HCT116 (cell line): ENCODE measurements around the gene NAA16. TPM values are rescaled to one million over a fixed set of nuclear protein-coding genes. Genes with fewer than 3 reads are reported as not detected.

Experiments
- ATAC-seq: fragments of 200-7000 bp; cut with Tn5 transposase; 2 replicates; pipeline ENCODE4 v1.9.1; 2020; ENCODE audit warnings: mild to moderate bottlenecking, moderate library complexity
- BruUV-seq: library from RNA; stranded (reverse); fragments of 400-500 nt; replicated peaks from 2 replicates; lab custom pipeline; 2021; lab: Mats Ljungman, UMichigan
- CTCF ChIA-PET: fragments of 300-600 bp; sonication (Branson Sonifier 250); formaldehyde crosslinking; loops from one replicate; lab custom pipeline; 2021; ENCODE audit warnings: antibody characterized with exemption; lab: Charles Lee
- POLR2A ChIA-PET: fragments of 300-600, 350-600 bp; sonication (Branson Sonifier 250); formaldehyde crosslinking; loops from one replicate; lab custom pipeline; 2021; ENCODE audit warnings: antibody characterized with exemption; lab: Charles Lee
- RAD21 ChIA-PET, 2 experiments: fragments of 300-600 bp; sonication (Branson Sonifier 250); formaldehyde crosslinking; loops; one replicate each; lab custom pipeline; 2023; ENCODE audit warnings: low total read pairs in 2 of 2; ENCODE audit not compliant: uncharacterized antibody in 2 of 2, unreplicated experiment in 2 of 2, low non-redundant PET in 1 of 2; lab: Charles Lee
- DNase-seq: peaks from one replicate; pipeline ENCODE4 v3.0.0-alpha.2; 2010; ENCODE audit warnings: low read depth, low spot score
- H2AFZ ChIP-seq: fragments of 200-600 bp; shearing (Covaris generic), sonication (generic); 2 replicates; pipeline ENCODE4 v1.6.1; 2017; ENCODE audit warnings: low read depth, mixed run types, mixed read lengths, antibody characterized with exemption, low read length; ENCODE audit not compliant: poor library complexity, severe bottlenecking
- H3K27ac ChIP-seq: 2 replicates; pipeline ENCODE4 v1.5.1; 2012; ENCODE audit warnings: low read depth, low read length
- H3K27me3 ChIP-seq: fragments of 200-600 bp; sonication (generic); 2 replicates; pipeline ENCODE4 v1.6.1; 2016; ENCODE audit warnings: mixed run types, low read length, mixed read lengths; ENCODE audit not compliant: insufficient read depth
- H3K36me3 ChIP-seq, 2 experiments: fragments of 200-500 bp in 1 of 2; fragments of 200-600 bp in 1 of 2; sonication (Bioruptor generic) in 1 of 2; sonication (generic) in 1 of 2; 2 replicates each; pipeline versions ENCODE4 v1.5.1 to v1.6.1; 2014 to 2016; ENCODE audit warnings: low read length in 2 of 2, inconsistent platforms in 1 of 2, mixed read lengths in 1 of 2, mixed run types in 1 of 2; ENCODE audit not compliant: insufficient read depth in 2 of 2, control insufficient read depth in 1 of 2
- H3K4me1 ChIP-seq, 2 experiments: fragments of 200-600 bp in 1 of 2; sonication (generic) in 1 of 2; 2 replicates each; pipeline versions ENCODE4 v1.5.1 to v1.6.1; 2012 to 2017; ENCODE audit warnings: low read length in 2 of 2, inconsistent platforms in 1 of 2, mild to moderate bottlenecking in 1 of 2, mixed read lengths in 1 of 2, mixed run types in 1 of 2, moderate library complexity in 1 of 2; ENCODE audit not compliant: insufficient read depth in 2 of 2, control insufficient read depth in 1 of 2
- H3K4me2 ChIP-seq: fragments of 200-600 bp; sonication (generic); 2 replicates; pipeline ENCODE4 v1.6.1; 2017; ENCODE audit warnings: mixed run types, low read length, mixed read lengths
- H3K4me3 ChIP-seq, 2 experiments: fragments of 200-600 bp in 1 of 2; sonication (generic) in 1 of 2; replicated peaks in 1 of 2; 2 replicates each; pipeline ENCODE4 v1.5.1; 2011 to 2016; ENCODE audit warnings: low read length in 2 of 2, control low read depth in 1 of 2, low read depth in 1 of 2, mild to moderate bottlenecking in 1 of 2, mixed read lengths in 1 of 2, mixed run types in 1 of 2
- H3K79me2 ChIP-seq: fragments of 200-600 bp; sonication (generic); 2 replicates; pipeline ENCODE4 v1.6.1; 2017; ENCODE audit warnings: mild to moderate bottlenecking, mixed run types, low read length, moderate library complexity, mixed read lengths; ENCODE audit not compliant: insufficient read depth
- H3K9ac ChIP-seq: fragments of 200-600 bp; sonication (generic); 2 replicates; pipeline ENCODE4 v1.6.1; 2016; ENCODE audit warnings: low read length, mixed read lengths
- H3K9me2 ChIP-seq: fragments of 200-600 bp; sonication (generic), shearing (Covaris generic); 2 replicates; pipeline ENCODE4 v1.6.1; 2017; ENCODE audit warnings: mixed run types, mild to moderate bottlenecking, moderate library complexity; ENCODE audit not compliant: insufficient read depth
- H3K9me3 ChIP-seq, 2 experiments: fragments of 200-500 bp in 1 of 2; fragments of 200-600 bp in 1 of 2; sonication (Bioruptor generic) in 1 of 2; sonication (generic) in 1 of 2; 2 replicates each; pipeline ENCODE4 v1.6.1; 2014 to 2017; ENCODE audit warnings: low read length in 2 of 2, mixed read lengths in 2 of 2, inconsistent platforms in 1 of 2, low read depth in 1 of 2, mild to moderate bottlenecking in 1 of 2, mixed run types in 1 of 2, moderate library complexity in 1 of 2; ENCODE audit not compliant: control insufficient read depth in 1 of 2, insufficient read depth in 1 of 2
- H4K20me1 ChIP-seq: fragments of 200-600 bp; sonication (generic), shearing (Covaris generic); 2 replicates; pipeline ENCODE4 v1.6.1; 2017; ENCODE audit warnings: mixed run types, mild to moderate bottlenecking, moderate library complexity; ENCODE audit not compliant: insufficient read depth
- CBX3 ChIP-seq: IDR thresholded peaks from 2 replicates; pipeline ENCODE4 v1.6.1; 2012; ENCODE audit warnings: low read depth
- CEBPB ChIP-seq: IDR thresholded peaks from 2 replicates; pipeline ENCODE4 v1.6.1; 2012; ENCODE audit warnings: low read depth
- EZH2phosphoT487 ChIP-seq: fragments of 200-600 bp; IDR thresholded peaks from 2 replicates; pipeline ENCODE4 v1.6.1; 2018; ENCODE audit warnings: antibody characterized with exemption, borderline replicate concordance
- JUND ChIP-seq: IDR thresholded peaks from 2 replicates; pipeline ENCODE4 v1.6.1; 2012
- RAD21 ChIP-seq: IDR thresholded peaks from 2 replicates; pipeline ENCODE4 v1.6.1; 2012; ENCODE audit warnings: low read depth, mild to moderate bottlenecking
- TCF7L2 ChIP-seq: IDR thresholded peaks from 2 replicates; pipeline ENCODE4 v1.7.0; 2011; ENCODE audit warnings: borderline replicate concordance, inconsistent platforms; ENCODE audit not compliant: insufficient read depth, insufficient read length; ENCODE audit errors: extremely low read depth
- YY1 ChIP-seq: IDR thresholded peaks from 2 replicates; pipeline ENCODE4 v1.6.1; 2011; ENCODE audit warnings: low read length, low read depth, moderate library complexity, mild to moderate bottlenecking; ENCODE audit not compliant: insufficient replicate concordance; ENCODE audit errors: extremely low read depth
- ZFX ChIP-seq: fragments of 450-650 bp; IDR thresholded peaks from 2 replicates; pipeline ENCODE4 v1.6.1; 2017
- ZNF274 ChIP-seq: fragments of 200-500 bp; sonication (Bioruptor generic); IDR thresholded peaks from 2 replicates; pipeline ENCODE4 v1.6.1; 2014; ENCODE audit warnings: mild to moderate bottlenecking, low read depth, low read length, inconsistent platforms
- intact Hi-C: fragments of 100-400 bp; cut with micrococcal nuclease; formaldehyde crosslinking; loops from 2 replicates; pipeline ENCODE4 v1.10.0; 2022
- total RNA-seq: library from RNA; stranded (reverse); gene quantifications from one replicate; pipeline ENCODE4 v1.2.1, GENCODE V29; 2021; ENCODE audit not compliant: unreplicated experiment
- TF ChIP-seq, protein P1 (sequence below): IDR thresholded peaks from 2 replicates; pipeline ENCODE4 v1.6.1; 2012; ENCODE audit warnings: low read depth
- TF ChIP-seq, protein P2 (sequence below): IDR thresholded peaks from 2 replicates; pipeline ENCODE4 v1.6.1; 2011; ENCODE audit warnings: mild to moderate bottlenecking, low read length, moderate library complexity; ENCODE audit not compliant: insufficient replicate concordance; ENCODE audit errors: extremely low read depth
- TF ChIP-seq, protein P3 (sequence below), 3 experiments: fragments of 200-600 bp in 1 of 3; sonication (generic) in 1 of 3; IDR thresholded peaks in 2 of 3; conservative IDR thresholded peaks in 1 of 3; 2 replicates each; pipeline ENCODE4 v1.5.1; 2012 to 2017; ENCODE audit warnings: low read depth in 2 of 3, low read length in 2 of 3, antibody characterized with exemption in 1 of 3, borderline replicate concordance in 1 of 3, control low read depth in 1 of 3, mild to moderate bottlenecking in 1 of 3, mixed read lengths in 1 of 3, mixed run types in 1 of 3, moderate library complexity in 1 of 3; ENCODE audit not compliant: insufficient read depth in 1 of 3
- TF ChIP-seq, protein P4 (sequence below): IDR thresholded peaks from 2 replicates; pipeline ENCODE4 v1.6.1; 2012

NAA16 gene
- total RNA-seq, 1 experiment from 2014 or later = 19.1 TPM

DNA sequence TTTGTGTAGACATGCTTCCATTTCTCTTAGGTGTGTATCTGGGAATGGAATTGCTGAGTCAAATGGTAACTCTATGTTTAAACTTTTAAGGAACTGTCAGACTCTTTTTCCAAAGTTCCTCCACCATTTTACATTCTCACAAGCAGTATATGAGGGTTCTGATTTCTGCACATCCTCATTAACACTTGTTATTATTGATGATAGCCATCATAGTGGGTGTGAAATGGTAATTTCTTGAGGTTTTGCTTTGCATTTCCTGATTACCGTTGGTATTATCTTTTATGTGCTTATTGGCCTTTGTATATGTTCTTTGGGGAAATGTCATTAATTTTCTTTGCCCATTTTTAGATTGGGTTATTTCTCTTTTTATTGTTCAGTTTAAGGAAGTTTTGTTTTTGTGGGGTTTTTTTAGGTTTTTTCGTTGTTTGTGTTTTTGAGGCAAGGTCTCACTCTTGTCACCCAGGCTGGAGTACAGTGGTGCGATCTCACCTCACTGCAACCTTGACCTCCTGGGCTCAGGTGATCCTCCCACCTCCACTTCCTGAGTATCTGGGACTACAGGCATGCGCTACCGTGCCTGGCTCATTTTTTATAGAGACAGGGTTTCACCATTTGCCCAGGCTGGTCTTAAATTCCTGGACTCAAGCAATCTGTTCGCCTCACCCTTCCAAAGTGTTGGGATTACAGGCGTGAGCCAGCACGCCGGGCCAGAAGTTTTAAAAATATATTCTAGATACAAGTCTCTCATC, 34.3 kb downstream of the NAA16 start:
- DNase-seq = no peak
- no peak overlapping the region for H3K27ac ChIP-seq
- no peak overlapping the region for H3K9ac ChIP-seq
- no peak overlapping the region for H2AFZ ChIP-seq
- no TSS peak for BruUV-seq
- intact Hi-C loops = no loop called here
- no peak overlapping the region for H3K4me3 ChIP-seq
- no peaks in the 10 kb centered on the region for H3K9me2 ChIP-seq
- no peaks in the 10 kb centered on the region for H3K9me3 ChIP-seq
- TF ChIP-seq CBX3 = no peak
- no peak for TF ChIP-seq ZNF274
- no peak for TF ChIP-seq EZH2phosphoT487
- TF ChIP-seq, protein P1, sequence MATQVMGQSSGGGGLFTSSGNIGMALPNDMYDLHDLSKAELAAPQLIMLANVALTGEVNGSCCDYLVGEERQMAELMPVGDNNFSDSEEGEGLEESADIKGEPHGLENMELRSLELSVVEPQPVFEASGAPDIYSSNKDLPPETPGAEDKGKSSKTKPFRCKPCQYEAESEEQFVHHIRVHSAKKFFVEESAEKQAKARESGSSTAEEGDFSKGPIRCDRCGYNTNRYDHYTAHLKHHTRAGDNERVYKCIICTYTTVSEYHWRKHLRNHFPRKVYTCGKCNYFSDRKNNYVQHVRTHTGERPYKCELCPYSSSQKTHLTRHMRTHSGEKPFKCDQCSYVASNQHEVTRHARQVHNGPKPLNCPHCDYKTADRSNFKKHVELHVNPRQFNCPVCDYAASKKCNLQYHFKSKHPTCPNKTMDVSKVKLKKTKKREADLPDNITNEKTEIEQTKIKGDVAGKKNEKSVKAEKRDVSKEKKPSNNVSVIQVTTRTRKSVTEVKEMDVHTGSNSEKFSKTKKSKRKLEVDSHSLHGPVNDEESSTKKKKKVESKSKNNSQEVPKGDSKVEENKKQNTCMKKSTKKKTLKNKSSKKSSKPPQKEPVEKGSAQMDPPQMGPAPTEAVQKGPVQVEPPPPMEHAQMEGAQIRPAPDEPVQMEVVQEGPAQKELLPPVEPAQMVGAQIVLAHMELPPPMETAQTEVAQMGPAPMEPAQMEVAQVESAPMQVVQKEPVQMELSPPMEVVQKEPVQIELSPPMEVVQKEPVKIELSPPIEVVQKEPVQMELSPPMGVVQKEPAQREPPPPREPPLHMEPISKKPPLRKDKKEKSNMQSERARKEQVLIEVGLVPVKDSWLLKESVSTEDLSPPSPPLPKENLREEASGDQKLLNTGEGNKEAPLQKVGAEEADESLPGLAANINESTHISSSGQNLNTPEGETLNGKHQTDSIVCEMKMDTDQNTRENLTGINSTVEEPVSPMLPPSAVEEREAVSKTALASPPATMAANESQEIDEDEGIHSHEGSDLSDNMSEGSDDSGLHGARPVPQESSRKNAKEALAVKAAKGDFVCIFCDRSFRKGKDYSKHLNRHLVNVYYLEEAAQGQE = no peak
- no peak for TF ChIP-seq ZFX
- TF ChIP-seq, protein P2, sequence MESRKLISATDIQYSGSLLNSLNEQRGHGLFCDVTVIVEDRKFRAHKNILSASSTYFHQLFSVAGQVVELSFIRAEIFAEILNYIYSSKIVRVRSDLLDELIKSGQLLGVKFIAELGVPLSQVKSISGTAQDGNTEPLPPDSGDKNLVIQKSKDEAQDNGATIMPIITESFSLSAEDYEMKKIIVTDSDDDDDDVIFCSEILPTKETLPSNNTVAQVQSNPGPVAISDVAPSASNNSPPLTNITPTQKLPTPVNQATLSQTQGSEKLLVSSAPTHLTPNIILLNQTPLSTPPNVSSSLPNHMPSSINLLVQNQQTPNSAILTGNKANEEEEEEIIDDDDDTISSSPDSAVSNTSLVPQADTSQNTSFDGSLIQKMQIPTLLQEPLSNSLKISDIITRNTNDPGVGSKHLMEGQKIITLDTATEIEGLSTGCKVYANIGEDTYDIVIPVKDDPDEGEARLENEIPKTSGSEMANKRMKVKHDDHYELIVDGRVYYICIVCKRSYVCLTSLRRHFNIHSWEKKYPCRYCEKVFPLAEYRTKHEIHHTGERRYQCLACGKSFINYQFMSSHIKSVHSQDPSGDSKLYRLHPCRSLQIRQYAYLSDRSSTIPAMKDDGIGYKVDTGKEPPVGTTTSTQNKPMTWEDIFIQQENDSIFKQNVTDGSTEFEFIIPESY = no peak
- TF ChIP-seq YY1 = no peak
- TF ChIP-seq JUND = no peak
- TF ChIP-seq, protein P3, sequence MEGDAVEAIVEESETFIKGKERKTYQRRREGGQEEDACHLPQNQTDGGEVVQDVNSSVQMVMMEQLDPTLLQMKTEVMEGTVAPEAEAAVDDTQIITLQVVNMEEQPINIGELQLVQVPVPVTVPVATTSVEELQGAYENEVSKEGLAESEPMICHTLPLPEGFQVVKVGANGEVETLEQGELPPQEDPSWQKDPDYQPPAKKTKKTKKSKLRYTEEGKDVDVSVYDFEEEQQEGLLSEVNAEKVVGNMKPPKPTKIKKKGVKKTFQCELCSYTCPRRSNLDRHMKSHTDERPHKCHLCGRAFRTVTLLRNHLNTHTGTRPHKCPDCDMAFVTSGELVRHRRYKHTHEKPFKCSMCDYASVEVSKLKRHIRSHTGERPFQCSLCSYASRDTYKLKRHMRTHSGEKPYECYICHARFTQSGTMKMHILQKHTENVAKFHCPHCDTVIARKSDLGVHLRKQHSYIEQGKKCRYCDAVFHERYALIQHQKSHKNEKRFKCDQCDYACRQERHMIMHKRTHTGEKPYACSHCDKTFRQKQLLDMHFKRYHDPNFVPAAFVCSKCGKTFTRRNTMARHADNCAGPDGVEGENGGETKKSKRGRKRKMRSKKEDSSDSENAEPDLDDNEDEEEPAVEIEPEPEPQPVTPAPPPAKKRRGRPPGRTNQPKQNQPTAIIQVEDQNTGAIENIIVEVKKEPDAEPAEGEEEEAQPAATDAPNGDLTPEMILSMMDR (IDR thresholded peaks at IDR 0.05 in 2 of 3, conservative IDR thresholded peaks at IDR 0.05 in 1 of 3; ENCODE audit: borderline replicate concordance in 1 of 3, insufficient read depth in 1 of 3, low read depth in 2 of 3, low read length in 2 of 3) = no peak
- TF ChIP-seq RAD21 = no peak
- TF ChIP-seq TCF7L2 = no peak
- TF ChIP-seq CEBPB = no peak
- TF ChIP-seq, protein P4, sequence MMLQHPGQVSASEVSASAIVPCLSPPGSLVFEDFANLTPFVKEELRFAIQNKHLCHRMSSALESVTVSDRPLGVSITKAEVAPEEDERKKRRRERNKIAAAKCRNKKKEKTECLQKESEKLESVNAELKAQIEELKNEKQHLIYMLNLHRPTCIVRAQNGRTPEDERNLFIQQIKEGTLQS = no peak
- peaks cover 8% of the 10 kb centered on the region in 2 experiments; a peak in 3 of 4 replicates for H3K36me3 ChIP-seq
- RAD21 ChIA-PET = no interaction called here
- no peaks in the 10 kb centered on the region for H4K20me1 ChIP-seq
- peaks cover 39% of the 10 kb centered on the region for H3K79me2 ChIP-seq
- POLR2A ChIA-PET = no interaction called here
- H3K4me1 ChIP-seq = no peaks in the 10 kb centered on the region
- ATAC-seq = no peak
- CTCF ChIA-PET = no interaction called here
- H3K27me3 ChIP-seq = no peaks in the 10 kb centered on the region
- H3K4me2 ChIP-seq = no peak overlapping the region
